Parathyroid adenoma (tissue), 2 donors: ENCODE results near the gene CFAP61.

ENCODE experiments used
- H2AFZ ChIP-seq: fragments of 300-600 bp; sonication (generic); one replicate; pipeline ENCODE4 v1.7.0; 2017; ENCODE audit warnings: antibody characterized with exemption, mild to moderate bottlenecking
- H3K27ac ChIP-seq: fragments of 300-600 bp; sonication (generic); one replicate; pipeline ENCODE4 v1.7.0; 2017
- H3K27me3 ChIP-seq: fragments of 300-600 bp; sonication (generic); one replicate; pipeline ENCODE4 v1.7.0; 2017; ENCODE audit warnings: low read length; ENCODE audit not compliant: control insufficient read depth, insufficient read depth
- H3K36me3 ChIP-seq: fragments of 300-600 bp; sonication (generic); one replicate; pipeline ENCODE4 v1.7.0; 2017; ENCODE audit warnings: low read length; ENCODE audit not compliant: control insufficient read depth, insufficient read depth
- H3K4me1 ChIP-seq: fragments of 300-600 bp; sonication (generic); one replicate; pipeline ENCODE4 v1.7.0; 2017; ENCODE audit warnings: control low read depth
- H3K4me2 ChIP-seq: fragments of 300-600 bp; sonication (generic); one replicate; pipeline ENCODE4 v1.7.0; 2017; ENCODE audit warnings: low read length
- H3K4me3 ChIP-seq: fragments of 300-600 bp; sonication (generic); one replicate; pipeline ENCODE4 v1.7.0; 2017; ENCODE audit warnings: low read depth, low read length
- H3K79me2 ChIP-seq: fragments of 300-600 bp; sonication (generic); one replicate; pipeline ENCODE4 v1.7.0; 2017; ENCODE audit warnings: control low read depth
- H3K9ac ChIP-seq: fragments of 300-600 bp; sonication (generic); one replicate; pipeline ENCODE4 v1.7.0; 2017; ENCODE audit warnings: mild to moderate bottlenecking
- H3K9me3 ChIP-seq: fragments of 300-600 bp; sonication (generic); one replicate; pipeline ENCODE4 v1.7.0; 2017; ENCODE audit warnings: low read length; ENCODE audit not compliant: control insufficient read depth
- CTCF ChIP-seq: fragments of 300-600 bp; sonication (generic); IDR thresholded peaks from one replicate; pipeline ENCODE4 v1.7.0; 2017; ENCODE audit warnings: antibody characterized with exemption, mild to moderate bottlenecking
- donor health status: primary hyperparathyroidism.

CFAP61 gene

GRCh38 chr20:20231528-20232298, 179.4 kb downstream of the CFAP61 start:
- Histone ChIP-seq H3K79me2 (no peaks in the 10 kb centered on the region), H2AFZ (no peak overlapping the region), H3K9me3 (no peaks in the 10 kb centered on the region), H3K36me3 (no peaks in the 10 kb centered on the region), H3K4me2 (no peak overlapping the region), H3K9ac (no peak overlapping the region), H3K27ac (no peak overlapping the region), H3K4me3 (no peak overlapping the region), H3K27me3 (no peaks in the 10 kb centered on the region), H3K4me1 (no peaks in the 10 kb centered on the region)
- TF ChIP-seq CTCF = no peak

- Histone ChIP-seq H3K4me1 (no peaks in the 10 kb centered on the region), H3K27ac (no peak overlapping the region), H3K9me3 (no peaks in the 10 kb centered on the region), H2AFZ (no peak overlapping the region), H3K36me3 (no peaks in the 10 kb centered on the region), H3K4me3 (no peak overlapping the region), H3K9ac (no peak overlapping the region), H3K4me2 (no peak overlapping the region), H3K27me3 (no peaks in the 10 kb centered on the region), H3K79me2 (no peaks in the 10 kb centered on the region)
- no peak for TF ChIP-seq CTCF
Observed at GRCh38 chr20:20233041-20233514, 180.7 kb downstream of the CFAP61 start.

- Histone ChIP-seq H2AFZ (no peak overlapping the region), H3K27ac (no peak overlapping the region)
- no peak for TF ChIP-seq CTCF
Observed at GRCh38 chr20:20235681-20236080, 183.3 kb downstream of the CFAP61 start.

GRCh38 chr20:20237093-20237959, 185.0 kb downstream of the CFAP61 start:
- Histone ChIP-seq H3K4me2 (no peak overlapping the region), H3K27me3 (no peaks in the 10 kb centered on the region), H3K36me3 (no peaks in the 10 kb centered on the region), H3K79me2 (no peaks in the 10 kb centered on the region), H2AFZ (peak overlapping the region; percentile 47), H3K9ac (no peak overlapping the region), H3K9me3 (no peaks in the 10 kb centered on the region), H3K27ac (no peak overlapping the region), H3K4me1 (no peaks in the 10 kb centered on the region), H3K4me3 (no peak overlapping the region)
- peak; percentile 58 for TF ChIP-seq CTCF

More at GRCh38 chr20:20235681-20236080, 183.3 kb downstream of the CFAP61 start:
- Histone ChIP-seq H3K9ac (no peak overlapping the region), H3K4me2 (no peak overlapping the region), H3K4me1 (no peaks in the 10 kb centered on the region), H3K36me3 (no peaks in the 10 kb centered on the region), H3K27me3 (no peaks in the 10 kb centered on the region), H3K4me3 (no peak overlapping the region), H3K9me3 (no peaks in the 10 kb centered on the region), H3K79me2 (no peaks in the 10 kb centered on the region)
